HG03175 (cell line): Measurements from ENCODE around the gene MATN1.

Experiments
- ATAC-seq: cut with Tn5 transposase; IDR thresholded peaks from one replicate; pipeline ENCODE4 v1.9.1; 2021; ENCODE audit warnings: mild to moderate bottlenecking, moderate library complexity; ENCODE audit not compliant: unreplicated experiment

The MATN1 gene

DNA sequence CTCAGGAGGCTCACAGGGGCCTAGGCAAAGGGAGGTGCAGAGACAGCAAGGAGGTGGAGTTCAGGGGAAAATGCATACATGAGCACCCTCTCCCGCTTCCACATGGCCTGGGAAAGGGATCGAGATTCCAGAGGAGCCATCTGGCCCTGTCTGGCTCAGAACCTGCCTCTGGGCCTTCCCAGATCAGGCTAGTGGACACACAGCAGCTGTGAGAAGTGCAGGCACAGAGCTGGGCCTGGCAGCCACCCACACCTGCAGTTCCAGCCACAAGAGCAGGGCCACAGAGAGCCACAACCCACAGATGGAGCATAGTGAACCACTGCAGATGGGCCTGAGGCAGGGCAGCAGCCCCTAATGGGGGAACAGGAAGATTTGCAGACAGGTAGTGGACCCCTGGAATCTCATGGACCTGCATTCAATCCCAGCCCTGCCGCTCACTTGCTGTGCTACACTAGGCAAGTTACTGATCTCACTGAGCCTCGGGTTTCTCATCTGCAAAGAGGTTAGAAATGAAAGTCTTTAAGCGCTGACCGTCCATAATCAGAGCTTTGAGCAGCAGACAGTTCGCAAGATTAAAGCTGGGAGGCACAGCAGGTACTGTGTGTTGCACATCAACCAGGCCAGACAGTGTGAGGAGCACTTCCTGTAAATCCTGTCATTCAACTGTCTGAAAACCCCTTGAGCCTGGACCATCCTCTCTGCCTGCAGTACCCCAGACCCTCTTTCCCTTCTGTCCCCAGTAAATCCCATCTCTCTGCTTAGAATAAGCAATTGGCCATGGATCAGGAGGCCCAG, 58.0 kb downstream of the MATN1 start:
- ATAC-seq = no peak

- ATAC-seq = no peak
Measured at GRCh38 chr1:30664103-30664755, 59.2 kb downstream of the MATN1 start.

DNA sequence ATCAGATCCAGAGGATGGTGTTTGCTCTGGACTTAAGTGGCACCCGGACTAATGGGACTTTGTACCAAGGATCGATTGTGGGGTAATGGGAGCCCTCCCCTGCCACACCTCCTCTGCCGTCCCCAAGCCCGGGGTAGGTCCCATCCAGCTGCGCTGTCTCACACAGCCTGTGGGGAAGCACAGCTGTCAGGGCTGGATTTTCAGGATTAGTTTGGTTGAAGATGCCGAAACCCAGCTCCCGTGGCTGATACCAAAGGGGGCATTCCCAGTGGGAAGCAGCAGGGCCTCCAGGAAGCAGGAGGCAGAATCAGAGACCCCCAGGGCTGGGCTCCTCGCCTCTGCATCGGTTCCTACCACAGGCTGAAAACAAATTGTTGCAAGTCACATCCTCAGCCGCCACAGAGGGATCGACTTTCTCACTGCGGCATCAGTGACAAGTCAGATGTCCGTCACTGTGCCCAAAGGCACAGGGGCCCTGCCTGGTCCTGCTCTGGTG, 59.7 kb downstream of the MATN1 start:
- no peak for ATAC-seq

DNA sequence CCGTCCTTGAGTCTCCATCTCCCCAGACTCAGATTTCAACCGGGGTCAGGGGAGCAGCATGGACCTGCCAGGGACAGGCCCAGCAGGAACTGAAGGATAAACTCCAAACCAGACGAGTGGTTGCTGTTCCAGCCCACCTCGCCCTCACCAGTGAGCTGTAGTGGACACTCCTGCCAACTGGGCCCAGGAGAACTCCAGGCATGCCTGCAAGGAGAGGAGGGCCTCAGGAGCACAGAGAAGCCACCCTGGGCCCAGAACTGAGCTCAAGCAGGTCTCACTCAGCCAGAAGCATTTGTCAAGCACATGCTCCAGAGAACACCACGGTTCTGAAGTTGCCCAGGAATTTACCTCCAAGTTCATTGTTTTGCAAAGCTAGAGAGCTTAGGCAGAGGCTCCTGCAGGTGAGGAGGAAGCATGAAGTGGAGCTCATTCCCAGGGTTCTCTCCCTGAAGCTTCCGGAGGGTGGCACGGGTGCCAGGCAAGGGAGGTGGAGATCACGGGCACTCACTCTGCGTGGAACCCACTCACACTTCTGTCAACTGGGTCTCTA, 61.0 kb downstream of the MATN1 start:
- ATAC-seq = no peak

DNA sequence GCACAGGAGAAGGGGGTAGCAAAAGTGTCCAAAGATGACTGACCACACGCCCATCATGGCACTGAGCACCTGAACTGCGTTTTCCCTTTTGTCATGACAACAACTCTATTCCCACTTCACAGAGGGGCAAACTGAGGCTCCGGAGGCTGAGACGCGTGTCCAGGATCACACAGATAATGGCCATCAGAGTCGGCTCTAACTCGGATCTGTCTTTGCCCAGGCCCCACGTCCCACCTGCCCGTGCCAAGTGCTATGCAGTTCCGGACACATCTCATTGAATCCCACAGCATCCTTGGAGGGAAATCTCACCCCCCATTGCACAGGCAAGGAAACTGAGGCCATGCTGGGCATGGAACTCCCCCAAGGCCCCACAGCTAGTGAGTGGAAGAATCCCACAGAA, 62.1 kb downstream of the MATN1 start:
- no peak for ATAC-seq
